ENCODE results near the gene TMTC2. TPM values are rescaled to one million over a fixed set of nuclear protein-coding genes. Genes with fewer than 3 reads are reported as not detected.
"Not testable (repeated sequence)": the region's sequence is repeated elsewhere in the genome, so short reads cannot be mapped to it uniquely, and the experiment has no call there.

Gene TMTC2
- total and polyA plus RNA-seq, 10 of the 15 experiments (the other 5 are each of a cell fraction or from before 2014, with no cell fraction given) = 0.14 to 9.7 (median 1.2) TPM

- TF ChIP-seq E2F8 (IDR thresholded peaks at IDR 0.05; ENCODE audit: low read depth, partially characterized antibody) = no peak
- no peak for TF ChIP-seq CBFB (IDR thresholded peaks at IDR 0.05; ENCODE audit: low read depth)
- TF ChIP-seq RCOR1 (conservative IDR thresholded peaks at IDR 0.05; ENCODE audit: low read depth, low read length) = no peak
- TF ChIP-seq MTA2 (IDR thresholded peaks at IDR 0.05; ENCODE audit: low read depth) = no peak
- no peak for TF ChIP-seq ZNF274 (IDR thresholded peaks at IDR 0.05; ENCODE audit: insufficient read depth, insufficient read length)
- TF ChIP-seq STAT1 (conservative IDR thresholded peaks at IDR 0.05) = no peak
These were observed 117.9 kb downstream of the TMTC2 start (continued) for GRCh38 chr12:82804601-82805000.

DNA sequence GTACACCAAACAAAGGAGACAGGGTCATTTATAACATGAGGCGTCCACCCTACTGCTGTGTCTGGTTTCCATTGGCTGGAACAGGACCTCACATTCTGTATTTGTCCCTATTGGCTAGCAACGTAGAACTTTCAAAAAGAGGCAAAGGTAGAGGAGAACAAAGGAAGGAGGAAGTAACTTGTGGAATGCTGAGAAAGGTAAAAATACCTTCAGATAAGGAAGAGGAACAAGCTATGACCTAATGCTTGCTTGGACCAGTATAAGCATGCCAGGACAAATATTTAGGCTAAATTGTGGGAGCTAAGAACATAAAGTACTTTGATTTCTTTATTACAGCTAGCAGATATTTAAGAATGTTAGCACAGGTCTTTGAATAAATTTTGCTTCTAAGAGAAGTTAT is 118.3 kb downstream of the TMTC2 start:
- H3K36me3 ChIP-seq (ENCODE audit: control insufficient read depth in 2 of 2, insufficient read depth in 2 of 2, low read length in 1 of 2); intact Hi-C loops (cut with micrococcal nuclease; ENCODE audit: unreplicated experiment); H3K4me3 ChIP-seq; POLR2A ChIA-PET; in situ Hi-C loops (cut with MboI); H3K79me2 ChIP-seq (ENCODE audit: control insufficient read depth, insufficient read depth, low read length); H3K4me1 ChIP-seq (ENCODE audit: control insufficient read depth, insufficient read depth, low read length); H3K27ac ChIP-seq (ENCODE audit: control insufficient read depth, insufficient read depth); RAD21 ChIA-PET (ENCODE audit: unreplicated experiment); H3K9me3 ChIP-seq (replicated peaks; ENCODE audit: control insufficient read depth, insufficient read depth, low read length); H3K9ac ChIP-seq (ENCODE audit: control insufficient read depth, insufficient read depth, low read length); ATAC-seq; FAIRE-seq; CTCF ChIA-PET; H4K20me1 ChIP-seq (ENCODE audit: control insufficient read depth, insufficient read depth); H2AFZ ChIP-seq (ENCODE audit: control insufficient read depth, low read depth, low read length); H3K4me2 ChIP-seq (ENCODE audit: control insufficient read depth, insufficient read depth); BruUV-seq (replicated peaks); DNase-seq (ENCODE audit: low read depth, low spot score); H3K27me3 ChIP-seq (replicated peaks in 1 of 2; ENCODE audit: control insufficient read depth in 2 of 2, insufficient read depth in 2 of 2, low read length in 1 of 2): not testable (repeated sequence)
- SMC1A ChIA-PET (ENCODE audit: uncharacterized antibody, unreplicated experiment) = interaction anchor here (1.0 to 2.4 kb wide), 2 partner anchors 13 to 119 kb away, joined by 3 to 6 read pairs; partner anchors contain the start of gene TMTC2
- whole genome bisulfite sequencing (ENCODE audit: insufficient coverage, insufficient replicate concordance, low lambda C conversion rate, missing lambda C conversion rate) = 35% methylated on average over 2 of the region's 2 CpGs

Data from GM12878 (cell line).